Adipocyte (in vitro differentiated cells): Measurements from ENCODE around the gene IFT81.
"Not testable (repeated sequence)": the region's sequence is repeated elsewhere in the genome, so short reads cannot be mapped to it uniquely, and the experiment has no call there.

Experiments
- DNase-seq: peaks from one replicate; pipeline ENCODE4 v3.0.0-alpha.2; 2015; ENCODE audit warnings: low read depth
- H3K27me3 ChIP-seq: replicated peaks from 2 replicates; pipeline ENCODE4 v1.7.0; 2013; ENCODE audit warnings: mild to moderate bottlenecking, low read length, moderate library complexity; ENCODE audit not compliant: control insufficient read depth, insufficient read depth
- H3K36me3 ChIP-seq: 2 replicates; pipeline ENCODE4 v1.7.0; 2013; ENCODE audit warnings: low read length, mild to moderate bottlenecking, moderate library complexity; ENCODE audit not compliant: control insufficient read depth, insufficient read depth, severe bottlenecking
- H3K4me1 ChIP-seq: 2 replicates; pipeline ENCODE4 v1.7.0; 2013; ENCODE audit warnings: mild to moderate bottlenecking, low read length, moderate library complexity; ENCODE audit not compliant: control insufficient read depth, insufficient read depth
- H3K4me3 ChIP-seq: 2 replicates; pipeline ENCODE4 v1.7.0; 2013; ENCODE audit warnings: mild to moderate bottlenecking, low read length, moderate library complexity
- H3K9ac ChIP-seq: 2 replicates; pipeline ENCODE4 v1.7.0; 2013; ENCODE audit warnings: mild to moderate bottlenecking, low read length, moderate library complexity
- H3K9me3 ChIP-seq: 2 replicates; pipeline ENCODE4 v1.7.0; 2013; ENCODE audit warnings: mild to moderate bottlenecking, low read length, moderate library complexity; ENCODE audit not compliant: control insufficient read depth

The IFT81 gene

GRCh38 chr12:110222027-110222426, 97.9 kb downstream of the IFT81 start:
- Histone ChIP-seq H3K27me3 (no peaks in the 10 kb centered on the region), H3K36me3 (peaks cover 8% of the 10 kb centered on the region), H3K4me1 (peaks cover 35% of the 10 kb centered on the region), H3K9me3 (no peaks in the 10 kb centered on the region), H3K9ac (peak overlapping the region; percentile 56), H3K4me3 (peak overlapping the region; percentile 38)
- peak; percentile 21 for DNase-seq

GRCh38 chr12:110222433-110222832, 98.3 kb downstream of the IFT81 start:
- Histone ChIP-seq H3K9me3 (no peaks in the 10 kb centered on the region), H3K9ac (peak overlapping the region; percentile 56), H3K36me3 (peaks cover 8% of the 10 kb centered on the region), H3K4me3 (peak overlapping the region; percentile 38), H3K4me1 (peaks cover 35% of the 10 kb centered on the region), H3K27me3 (no peaks in the 10 kb centered on the region)
- no peak for DNase-seq

- Histone ChIP-seq H3K9me3 (no peaks in the 10 kb centered on the region), H3K9ac (peak overlapping the region; percentile 78), H3K4me1 (peaks cover 35% of the 10 kb centered on the region), H3K36me3 (no peaks in the 10 kb centered on the region), H3K4me3 (peak overlapping the region; percentile 70), H3K27me3 (no peaks in the 10 kb centered on the region)
- no peak for DNase-seq
These were observed 99.7 kb downstream of the IFT81 start for GRCh38 chr12:110223777-110224378.

- Histone ChIP-seq H3K27me3 (no peaks in the 10 kb centered on the region), H3K36me3 (no peaks in the 10 kb centered on the region), H3K4me1 (peaks cover 35% of the 10 kb centered on the region), H3K4me3 (peak overlapping the region; percentile 70), H3K9ac (peak overlapping the region; percentile 78), H3K9me3 (no peaks in the 10 kb centered on the region)
- DNase-seq: peak; percentile 93
These were observed 100.5 kb downstream of the IFT81 start for GRCh38 chr12:110224379-110225304.

GRCh38 chr12:110227138-110227537, 103.0 kb downstream of the IFT81 start:
- Histone ChIP-seq H3K9ac (no peak overlapping the region), H3K4me1 (peaks cover 26% of the 10 kb centered on the region), H3K27me3 (no peaks in the 10 kb centered on the region), H3K36me3 (no peaks in the 10 kb centered on the region), H3K9me3 (no peaks in the 10 kb centered on the region), H3K4me3 (no peak overlapping the region)
- no peak for DNase-seq

GRCh38 chr12:110228348-110228747, 104.2 kb downstream of the IFT81 start:
- DNase-seq, H3K27me3 ChIP-seq, H3K36me3 ChIP-seq, H3K9me3 ChIP-seq, H3K9ac ChIP-seq, H3K4me3 ChIP-seq: not testable (repeated sequence)
- H3K4me1 ChIP-seq: peaks cover 16% of the 10 kb centered on the region

- H3K9ac ChIP-seq: no peak overlapping the region
- H3K4me1 ChIP-seq: peaks cover 12% of the 10 kb centered on the region
- no peaks in the 10 kb centered on the region for H3K27me3 ChIP-seq
- no peak for DNase-seq
- no peaks in the 10 kb centered on the region for H3K36me3 ChIP-seq
- H3K9me3 ChIP-seq: no peaks in the 10 kb centered on the region
- H3K4me3 ChIP-seq: no peak overlapping the region
These were observed 104.6 kb downstream of the IFT81 start for GRCh38 chr12:110228756-110229155.

- H3K36me3 ChIP-seq: no peaks in the 10 kb centered on the region
- H3K9ac ChIP-seq: no peak overlapping the region
- no peaks in the 10 kb centered on the region for H3K9me3 ChIP-seq
- DNase-seq: no peak
- H3K4me3 ChIP-seq: no peak overlapping the region
- H3K27me3 ChIP-seq: no peaks in the 10 kb centered on the region
- peaks cover 13% of the 10 kb centered on the region for H3K4me1 ChIP-seq
These were observed 105.3 kb downstream of the IFT81 start for GRCh38 chr12:110229409-110229808.

GRCh38 chr12:110230655-110231054, 106.5 kb downstream of the IFT81 start:
- no peaks in the 10 kb centered on the region for H3K9me3 ChIP-seq
- H3K4me3 ChIP-seq: no peak overlapping the region
- DNase-seq: no peak
- H3K36me3 ChIP-seq: no peaks in the 10 kb centered on the region
- no peaks in the 10 kb centered on the region for H3K27me3 ChIP-seq
- peaks cover 17% of the 10 kb centered on the region for H3K4me1 ChIP-seq
- no peak overlapping the region for H3K9ac ChIP-seq

- no peaks in the 10 kb centered on the region for H3K27me3 ChIP-seq
- no peak overlapping the region for H3K4me3 ChIP-seq
- peaks cover 17% of the 10 kb centered on the region for H3K4me1 ChIP-seq
These were observed 109.2 kb downstream of the IFT81 start for GRCh38 chr12:110233212-110233903.

GRCh38 chr12:110234331-110234751, 110.2 kb downstream of the IFT81 start:
- Histone ChIP-seq H3K27me3 (no peaks in the 10 kb centered on the region), H3K4me3 (peak overlapping the region; percentile 58), H3K36me3 (no peaks in the 10 kb centered on the region), H3K9ac (peak overlapping the region; percentile 29), H3K4me1 (peaks cover 17% of the 10 kb centered on the region), H3K9me3 (no peaks in the 10 kb centered on the region)
- peak; percentile 64 for DNase-seq

More at GRCh38 chr12:110233212-110233903, 109.2 kb downstream of the IFT81 start:
- Histone ChIP-seq H3K9me3 (no peaks in the 10 kb centered on the region), H3K9ac (no peak overlapping the region), H3K36me3 (no peaks in the 10 kb centered on the region)
- DNase-seq: no peak
